Activated T-cell treated with anti-CD3 and anti-CD28 coated beads for 4 hours (primary cell): ENCODE measurements around the gene SPPL2B.
"Not testable (repeated sequence)": the region's sequence is repeated elsewhere in the genome, so short reads cannot be mapped to it uniquely, and the experiment has no call there.

Experiments
- DNase-seq: peaks from one replicate; pipeline ENCODE4 v3.0.0-alpha.2; 2020

The SPPL2B gene

GRCh38 chr19:2382530-2383222, 54.2 kb downstream of the SPPL2B start:
- DNase-seq = no peak

GRCh38 chr19:2385053-2385721, 56.7 kb downstream of the SPPL2B start:
- DNase-seq = no peak

GRCh38 chr19:2387367-2388288, 59.1 kb downstream of the SPPL2B start:
- no peak for DNase-seq

- DNase-seq = no peak
These were observed 61.1 kb downstream of the SPPL2B start for GRCh38 chr19:2389594-2389993.

- DNase-seq = peak; percentile 32
These were observed 62.7 kb downstream of the SPPL2B start for GRCh38 chr19:2391118-2391725.

GRCh38 chr19:2392366-2392765, 63.9 kb downstream of the SPPL2B start:
- no peak for DNase-seq

GRCh38 chr19:2392899-2393298, 64.4 kb downstream of the SPPL2B start:
- DNase-seq = not testable (repeated sequence)

GRCh38 chr19:2394054-2394441, 65.6 kb downstream of the SPPL2B start:
- no peak for DNase-seq

- DNase-seq = no peak
These were observed 66.2 kb downstream of the SPPL2B start for GRCh38 chr19:2394442-2395292.

GRCh38 chr19:2395293-2395829, 66.9 kb downstream of the SPPL2B start:
- not testable (repeated sequence) for DNase-seq

GRCh38 chr19:2397173-2397572, 68.7 kb downstream of the SPPL2B start:
- not testable (repeated sequence) for DNase-seq

- DNase-seq = no peak
These were observed 70.3 kb downstream of the SPPL2B start for GRCh38 chr19:2398735-2399305.

- DNase-seq = no peak
These were observed 71.1 kb downstream of the SPPL2B start for GRCh38 chr19:2399582-2399981.
